GM12873 (cell line): ENCODE data around the gene P4HA1.

Source experiments
- CTCF ChIP-seq: IDR thresholded peaks from 2 replicates; pipeline ENCODE4 v1.5.1; 2012; ENCODE audit warnings: low read depth, mild to moderate bottlenecking, moderate library complexity, low read length, control low read depth; ENCODE audit not compliant: insufficient read depth; ENCODE audit errors: missing control alignments

P4HA1 gene

GRCh38 chr10:73126343-73126742, 29.7 kb upstream of the P4HA1 start:
- no peak for TF ChIP-seq CTCF

- no peak for TF ChIP-seq CTCF
These were observed 23.3 kb upstream of the P4HA1 start for GRCh38 chr10:73119952-73120351.

- TF ChIP-seq CTCF, result no peak
These were observed 22.8 kb upstream of the P4HA1 start for GRCh38 chr10:73119457-73119856.

- no peak for TF ChIP-seq CTCF
These were observed 21.5 kb upstream of the P4HA1 start for GRCh38 chr10:73117976-73118743.

- TF ChIP-seq CTCF, result no peak
These were observed 19.4 kb upstream of the P4HA1 start for GRCh38 chr10:73116017-73116416.

GRCh38 chr10:73113551-73113950, 16.9 kb upstream of the P4HA1 start:
- no peak for TF ChIP-seq CTCF

GRCh38 chr10:73110345-73110849, 13.7 kb upstream of the P4HA1 start, which contains the start of gene NUDT13:
Gene NUDT13 (plus strand): TSS chr10:73110455. CDS start chr10:73114366, 3,911 bp downstream.
- no peak for TF ChIP-seq CTCF
